A673 (cell line): ENCODE measurements around the gene CCDC77. TPM values are rescaled to one million over a fixed set of nuclear protein-coding genes. Genes with fewer than 3 reads are reported as not detected.
"Not testable (repeated sequence)": the region's sequence is repeated elsewhere in the genome, so short reads cannot be mapped to it uniquely, and the experiment has no call there.

Experiments
- BruUV-seq: library from RNA; stranded (reverse); fragments of 400-500 nt; replicated peaks from 2 replicates; lab custom pipeline; 2021; lab: Mats Ljungman, UMichigan
- CTCF ChIA-PET: fragments of 300-600 bp; sonication (Branson Sonifier 250); formaldehyde crosslinking; loops from one replicate; lab custom pipeline; 2022; ENCODE audit warnings: antibody characterized with exemption; lab: Charles Lee
- POLR2A ChIA-PET: fragments of 300-600 bp; sonication (Branson Sonifier 250); formaldehyde crosslinking; loops from one replicate; lab custom pipeline; 2022; ENCODE audit warnings: antibody characterized with exemption; ENCODE audit not compliant: low non-redundant PET; lab: Charles Lee
- DNase-seq: peaks from one replicate; pipeline ENCODE4 v3.0.0-alpha.2; 2015; ENCODE audit warnings: low spot score
- H3K27ac ChIP-seq: fragments of 200-600 bp; sonication (generic); 2 replicates; pipeline ENCODE4 v1.5.1; 2016; ENCODE audit warnings: mixed run types, low read depth, mild to moderate bottlenecking, mixed read lengths, antibody characterized with exemption, low read length; ENCODE audit not compliant: poor library complexity, severe bottlenecking
- H3K27me3 ChIP-seq: fragments of 200-600 bp; sonication (generic); replicated peaks from 2 replicates; pipeline ENCODE4 v1.6.1; 2017; ENCODE audit warnings: mixed run types, low read depth, mild to moderate bottlenecking, mixed read lengths, antibody characterized with exemption, low read length; ENCODE audit not compliant: insufficient read depth, poor library complexity
- H3K36me3 ChIP-seq: fragments of 200-600 bp; sonication (generic); 2 replicates; pipeline ENCODE4 v1.6.1; 2016; ENCODE audit warnings: mixed run types, mild to moderate bottlenecking, mixed read lengths, antibody characterized with exemption, low read length; ENCODE audit not compliant: insufficient read depth, poor library complexity, severe bottlenecking
- H3K4me1 ChIP-seq: fragments of 200-600 bp; sonication (generic); 2 replicates; pipeline ENCODE4 v1.6.1; 2017; ENCODE audit warnings: mixed run types, mild to moderate bottlenecking, mixed read lengths, antibody characterized with exemption, low read length; ENCODE audit not compliant: insufficient read depth, poor library complexity, severe bottlenecking
- H3K4me3 ChIP-seq: fragments of 200-600 bp; sonication (generic); 2 replicates; pipeline ENCODE4 v1.5.1; 2016; ENCODE audit warnings: low read depth, mixed run types, mild to moderate bottlenecking, mixed read lengths, low read length; ENCODE audit not compliant: poor library complexity, severe bottlenecking
- H3K9me3 ChIP-seq: fragments of 200-600 bp; sonication (generic); 2 replicates; pipeline ENCODE4 v1.6.1; 2016; ENCODE audit warnings: mixed run types, low read depth, mild to moderate bottlenecking, mixed read lengths, antibody characterized with exemption, low read length; ENCODE audit not compliant: poor library complexity, severe bottlenecking
- EZH2 ChIP-seq: fragments of 200-600 bp; sonication (generic); IDR thresholded peaks from 2 replicates; pipeline ENCODE4 v1.6.1; 2017; ENCODE audit warnings: borderline replicate concordance, low read depth, mild to moderate bottlenecking, mixed read lengths, antibody characterized with exemption, low read length; ENCODE audit not compliant: poor library complexity, severe bottlenecking
- intact Hi-C: fragments of 100-400 bp; cut with micrococcal nuclease; formaldehyde crosslinking; loops from one replicate; pipeline ENCODE4 v1.10.0; 2022; ENCODE audit not compliant: unreplicated experiment
- total RNA-seq: library from RNA; stranded (reverse); gene quantifications from 2 replicates; pipeline ENCODE4 v1.2.3, GENCODE V29; 2021
- TF ChIP-seq, protein P1 (sequence below): fragments of 300-800, 200-600 bp; sonication (generic); conservative IDR thresholded peaks from 2 replicates; pipeline ENCODE4 v1.5.1; 2017; ENCODE audit warnings: low read depth, mild to moderate bottlenecking, antibody characterized with exemption, low read length, moderate library complexity, mixed read lengths

Gene CCDC77
- total RNA-seq, 1 experiment from 2014 or later: 44.4 TPM

- CTCF ChIA-PET: no interaction called here
- H3K36me3 ChIP-seq: peaks cover 51% of the 10 kb centered on the region
- POLR2A ChIA-PET: no interaction called here
- H3K4me1 ChIP-seq: no peaks in the 10 kb centered on the region
- no peaks in the 10 kb centered on the region for H3K27me3 ChIP-seq
- no peak for DNase-seq
- BruUV-seq: no TSS peak
- peaks cover 10% of the 10 kb centered on the region for H3K9me3 ChIP-seq
- no peak overlapping the region for H3K4me3 ChIP-seq
- no peak overlapping the region for H3K27ac ChIP-seq
- TF ChIP-seq EZH2: no peak
- TF ChIP-seq, protein P1, sequence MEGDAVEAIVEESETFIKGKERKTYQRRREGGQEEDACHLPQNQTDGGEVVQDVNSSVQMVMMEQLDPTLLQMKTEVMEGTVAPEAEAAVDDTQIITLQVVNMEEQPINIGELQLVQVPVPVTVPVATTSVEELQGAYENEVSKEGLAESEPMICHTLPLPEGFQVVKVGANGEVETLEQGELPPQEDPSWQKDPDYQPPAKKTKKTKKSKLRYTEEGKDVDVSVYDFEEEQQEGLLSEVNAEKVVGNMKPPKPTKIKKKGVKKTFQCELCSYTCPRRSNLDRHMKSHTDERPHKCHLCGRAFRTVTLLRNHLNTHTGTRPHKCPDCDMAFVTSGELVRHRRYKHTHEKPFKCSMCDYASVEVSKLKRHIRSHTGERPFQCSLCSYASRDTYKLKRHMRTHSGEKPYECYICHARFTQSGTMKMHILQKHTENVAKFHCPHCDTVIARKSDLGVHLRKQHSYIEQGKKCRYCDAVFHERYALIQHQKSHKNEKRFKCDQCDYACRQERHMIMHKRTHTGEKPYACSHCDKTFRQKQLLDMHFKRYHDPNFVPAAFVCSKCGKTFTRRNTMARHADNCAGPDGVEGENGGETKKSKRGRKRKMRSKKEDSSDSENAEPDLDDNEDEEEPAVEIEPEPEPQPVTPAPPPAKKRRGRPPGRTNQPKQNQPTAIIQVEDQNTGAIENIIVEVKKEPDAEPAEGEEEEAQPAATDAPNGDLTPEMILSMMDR: no peak
- intact Hi-C loops: no loop called here
Measured at GRCh38 chr12:366820-367219, 34.6 kb upstream of the CCDC77 start.

DNA sequence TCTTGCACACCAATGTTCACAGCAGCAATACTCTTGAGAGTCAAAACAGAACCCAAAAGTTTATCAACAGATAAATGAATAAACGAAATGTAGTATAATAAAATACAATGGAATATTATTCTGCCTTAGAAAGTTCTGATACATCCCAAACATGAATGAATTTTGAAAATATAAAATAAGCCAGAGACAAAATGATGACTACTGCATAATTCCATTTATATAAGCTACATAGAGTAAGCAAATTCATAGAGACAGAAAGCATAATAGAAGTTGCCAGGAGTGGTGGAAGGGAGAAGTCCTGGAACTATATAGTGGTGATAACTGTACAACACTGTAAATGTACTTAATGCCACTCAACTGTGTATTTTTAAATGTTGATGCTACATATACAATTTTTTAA is 33.5 kb upstream of the CCDC77 start:
- BruUV-seq: no TSS peak
- POLR2A ChIA-PET: no interaction called here
- Histone ChIP-seq H3K27ac (no peak overlapping the region), H3K27me3 (no peaks in the 10 kb centered on the region), H3K4me3 (no peak overlapping the region), H3K9me3 (peaks cover 10% of the 10 kb centered on the region), H3K36me3 (peaks cover 39% of the 10 kb centered on the region), H3K4me1 (no peaks in the 10 kb centered on the region)
- intact Hi-C loops: no loop called here
- TF ChIP-seq, protein P1: no peak
- TF ChIP-seq EZH2: no peak
- DNase-seq: no peak
- CTCF ChIA-PET: no interaction called here

- H3K27ac ChIP-seq, intact Hi-C loops, POLR2A ChIA-PET, DNase-seq, H3K9me3 ChIP-seq, H3K27me3 ChIP-seq, BruUV-seq, CTCF ChIA-PET, H3K4me1 ChIP-seq, H3K4me3 ChIP-seq: not testable (repeated sequence)
- H3K36me3 ChIP-seq: peaks cover 25% of the 10 kb centered on the region
Measured at GRCh38 chr12:370739-371485, 30.5 kb upstream of the CCDC77 start.

DNA sequence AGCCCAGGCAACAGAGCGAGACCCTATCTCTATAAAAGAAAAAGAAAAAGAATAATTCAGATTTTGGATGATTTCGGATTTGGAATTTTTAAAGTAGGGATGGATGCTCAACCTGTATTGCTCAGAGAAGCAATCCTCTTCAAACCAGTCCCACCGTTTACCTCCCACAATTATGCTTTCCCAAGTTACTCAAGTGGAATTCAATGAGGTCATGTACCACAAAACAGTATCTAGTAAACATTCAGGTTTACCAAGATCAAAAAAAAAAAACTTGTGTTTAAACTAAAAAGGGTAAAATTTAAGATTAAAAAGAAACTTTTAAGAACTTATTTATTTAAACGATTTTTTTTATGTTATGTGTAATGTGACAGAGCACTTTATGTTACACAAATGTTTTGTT is 14.8 kb upstream of the CCDC77 start:
- intact Hi-C loops: no loop called here
- ChIA-PET CTCF (no interaction called here), POLR2A (no interaction called here)
- no peak overlapping the region for H3K27ac ChIP-seq
- peak overlapping the region; percentile 97 for H3K4me3 ChIP-seq
- no peak for DNase-seq
- TF ChIP-seq EZH2: no peak
- no peaks in the 10 kb centered on the region for H3K9me3 ChIP-seq
- H3K4me1 ChIP-seq: peaks cover 21% of the 10 kb centered on the region
- no TSS peak for BruUV-seq
- no peaks in the 10 kb centered on the region for H3K27me3 ChIP-seq
- H3K36me3 ChIP-seq: peaks cover 36% of the 10 kb centered on the region
